HG03460 (cell line): ENCODE results near the gene SULT2A1.
"Not testable (repeated sequence)": the region's sequence is repeated elsewhere in the genome, so short reads cannot be mapped to it uniquely, and the experiment has no call there.

Experiments used
- ATAC-seq: cut with Tn5 transposase; IDR thresholded peaks from one replicate; pipeline ENCODE4 v1.9.1; 2021; ENCODE audit not compliant: unreplicated experiment

The SULT2A1 gene

DNA sequence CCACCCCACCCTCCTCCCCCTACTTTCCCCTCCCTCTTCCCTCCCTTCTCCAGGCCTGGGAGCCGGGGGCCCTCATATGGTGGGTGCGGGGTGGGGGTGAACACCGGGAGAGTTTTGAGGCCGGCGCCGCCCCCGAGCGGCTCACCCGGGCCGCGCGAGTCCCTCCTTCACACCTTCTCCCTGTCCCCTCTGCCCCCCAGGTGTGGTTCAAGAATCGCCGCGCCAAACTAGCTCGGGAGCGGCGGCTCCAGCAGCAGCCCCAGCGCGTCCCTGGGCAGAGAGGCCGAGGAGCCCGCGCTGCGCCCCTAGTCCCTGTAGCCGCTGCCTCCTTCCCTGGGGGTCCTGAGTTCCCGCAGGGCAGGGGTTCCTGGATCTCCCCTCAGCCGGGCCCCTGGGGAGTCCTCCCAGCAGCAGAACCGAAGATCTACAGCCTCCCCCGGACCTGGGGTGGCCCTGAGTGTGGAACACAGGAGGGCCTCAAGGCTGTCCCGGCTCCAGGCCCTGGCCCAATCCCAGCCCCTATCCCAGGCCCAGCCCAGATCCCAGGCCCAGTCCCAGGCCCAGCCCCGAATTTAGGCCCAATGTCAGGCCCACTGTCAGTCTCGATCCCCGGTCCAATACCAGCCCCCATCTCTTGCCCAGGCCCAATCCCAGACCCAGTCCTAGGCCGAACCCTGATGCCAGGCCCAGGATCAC is 25.4 kb downstream of the SULT2A1 start:
- ATAC-seq: no peak

DNA sequence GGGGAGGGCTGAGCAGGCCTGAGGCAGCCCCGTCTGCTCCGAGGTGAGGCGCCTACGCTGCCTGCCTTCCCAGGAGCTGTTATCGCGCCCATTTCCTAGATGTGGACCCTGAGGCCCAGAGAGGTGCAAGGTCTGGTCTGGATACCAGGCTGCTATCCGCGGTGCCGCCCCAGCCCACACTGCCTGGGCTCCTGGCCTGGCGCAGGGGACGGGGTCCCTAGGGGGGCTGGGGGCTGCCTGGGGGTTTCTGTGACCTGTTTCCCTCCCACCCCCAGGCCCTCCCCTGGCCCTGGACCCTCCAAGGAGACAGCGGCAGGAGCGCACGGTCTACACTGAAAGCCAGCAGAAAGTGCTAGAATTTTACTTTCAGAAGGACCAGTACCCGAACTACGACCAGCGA is 26.3 kb downstream of the SULT2A1 start:
- not testable (repeated sequence) for ATAC-seq

GRCh38 chr19:47858646-47859285 is 27.3 kb downstream of the SULT2A1 start, which contains the start of gene TPRX2:
TPRX2 (plus strand) TSS chr19:47859235; CDS start chr19:47859247, 12 bp downstream.
- ATAC-seq: not testable (repeated sequence)

- not testable (repeated sequence) for ATAC-seq
Observed at GRCh38 chr19:47858231-47858630, 27.9 kb downstream of the SULT2A1 start.

DNA sequence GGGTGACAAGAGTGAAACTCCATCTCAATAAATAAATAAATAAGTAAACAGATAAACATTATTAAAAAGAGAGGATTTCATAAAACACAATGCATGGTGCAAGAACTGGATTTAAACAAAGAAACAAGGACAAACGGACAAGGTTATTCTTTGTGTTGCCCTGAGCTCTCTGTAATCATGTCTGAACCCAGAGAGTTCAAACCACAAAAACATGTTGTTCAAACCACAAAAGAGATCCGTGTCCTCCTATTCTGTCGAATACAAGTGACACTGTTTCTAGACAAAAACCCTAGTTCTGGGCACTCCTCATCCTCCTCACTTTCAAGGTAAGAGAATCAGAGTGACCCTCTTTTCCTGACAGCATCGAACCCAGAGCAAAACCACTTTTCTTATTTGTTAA is 31.7 kb downstream of the SULT2A1 start:
- ATAC-seq: no peak

- no peak for ATAC-seq
Observed at GRCh38 chr19:47853003-47853402, 33.1 kb downstream of the SULT2A1 start.

- ATAC-seq: no peak
Observed at GRCh38 chr19:47848823-47849473, 37.2 kb downstream of the SULT2A1 start.

GRCh38 chr19:47848425-47848822 is 37.7 kb downstream of the SULT2A1 start:
- ATAC-seq: no peak

GRCh38 chr19:47842941-47843340 is 43.2 kb downstream of the SULT2A1 start:
- no peak for ATAC-seq

DNA sequence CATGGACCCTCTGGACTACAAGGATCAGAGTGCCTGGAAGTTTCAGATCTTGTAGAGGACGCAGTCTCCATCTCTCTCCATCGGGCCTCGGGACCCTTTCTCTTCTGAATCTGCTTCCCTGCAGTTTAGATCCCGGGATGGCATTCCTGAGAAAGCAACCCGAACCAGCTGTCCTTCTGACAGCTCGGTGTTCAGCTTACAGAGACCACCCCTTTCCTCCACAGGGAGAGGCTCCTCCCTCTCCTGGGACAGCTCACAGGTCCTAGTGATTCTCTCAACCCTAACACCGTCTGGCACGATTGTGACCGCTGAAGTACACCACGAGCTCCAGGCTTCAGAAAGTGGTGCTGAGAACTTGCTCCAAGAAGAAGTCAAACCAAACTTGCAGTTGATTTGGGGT is 46.2 kb downstream of the SULT2A1 start:
- no peak for ATAC-seq

DNA sequence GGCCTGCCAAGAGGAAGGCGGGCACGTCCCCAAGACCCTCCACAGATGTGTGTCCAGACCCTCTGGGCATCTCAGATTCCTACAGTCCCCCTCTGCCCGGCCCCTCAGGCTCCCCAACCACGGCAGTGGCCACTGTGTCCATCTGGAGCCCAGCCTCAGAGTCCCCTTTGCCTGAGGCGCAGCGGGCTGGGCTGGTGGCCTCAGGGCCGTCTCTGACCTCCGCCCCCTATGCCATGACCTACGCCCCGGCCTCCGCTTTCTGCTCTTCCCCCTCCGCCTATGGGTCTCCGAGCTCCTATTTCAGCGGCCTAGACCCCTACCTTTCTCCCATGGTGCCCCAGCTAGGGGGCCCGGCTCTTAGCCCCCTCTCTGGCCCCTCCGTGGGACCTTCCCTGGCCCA is 46.7 kb downstream of the SULT2A1 start:
- ATAC-seq: no peak

DNA sequence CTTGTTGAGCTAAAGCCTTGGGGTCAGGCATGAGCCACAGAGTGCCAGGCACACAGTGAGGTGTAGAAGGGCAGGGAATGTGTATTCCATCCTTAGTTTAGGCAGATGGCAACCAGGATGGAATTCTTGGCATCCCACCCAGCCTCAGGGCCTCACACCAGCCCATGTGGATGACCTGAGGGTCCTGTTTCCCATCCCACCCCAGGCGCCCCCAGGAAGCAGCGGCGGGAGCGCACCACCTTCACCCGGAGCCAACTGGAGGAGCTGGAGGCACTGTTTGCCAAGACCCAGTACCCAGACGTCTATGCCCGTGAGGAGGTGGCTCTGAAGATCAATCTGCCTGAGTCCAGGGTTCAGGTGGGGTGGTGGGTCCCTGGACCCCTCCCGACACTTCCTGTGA is 50.1 kb downstream of the SULT2A1 start:
- ATAC-seq: no peak

- no peak for ATAC-seq
Observed at GRCh38 chr19:47832723-47833122, 53.4 kb downstream of the SULT2A1 start.

DNA sequence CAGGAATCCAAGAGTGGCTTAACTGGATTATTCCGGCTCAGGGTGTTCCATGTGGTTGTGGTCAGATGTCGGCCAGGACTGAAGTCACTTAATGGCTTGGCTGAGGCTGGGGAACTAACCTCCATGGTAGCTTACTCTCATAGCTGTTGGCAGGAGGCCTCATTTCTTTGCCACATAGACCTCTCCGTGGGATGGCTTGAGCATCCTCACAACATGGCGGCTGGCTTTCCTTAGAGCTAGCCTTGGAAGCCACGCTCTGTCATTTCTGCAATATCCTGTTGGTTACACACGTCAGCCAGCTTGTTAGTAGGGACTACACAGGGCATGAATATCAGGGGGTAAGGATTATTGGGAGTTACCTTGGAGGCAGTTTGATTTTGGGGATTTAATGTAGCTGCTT is 59.3 kb downstream of the SULT2A1 start:
- no peak for ATAC-seq

GRCh38 chr19:47824396-47824795 is 61.7 kb downstream of the SULT2A1 start:
- no peak for ATAC-seq

DNA sequence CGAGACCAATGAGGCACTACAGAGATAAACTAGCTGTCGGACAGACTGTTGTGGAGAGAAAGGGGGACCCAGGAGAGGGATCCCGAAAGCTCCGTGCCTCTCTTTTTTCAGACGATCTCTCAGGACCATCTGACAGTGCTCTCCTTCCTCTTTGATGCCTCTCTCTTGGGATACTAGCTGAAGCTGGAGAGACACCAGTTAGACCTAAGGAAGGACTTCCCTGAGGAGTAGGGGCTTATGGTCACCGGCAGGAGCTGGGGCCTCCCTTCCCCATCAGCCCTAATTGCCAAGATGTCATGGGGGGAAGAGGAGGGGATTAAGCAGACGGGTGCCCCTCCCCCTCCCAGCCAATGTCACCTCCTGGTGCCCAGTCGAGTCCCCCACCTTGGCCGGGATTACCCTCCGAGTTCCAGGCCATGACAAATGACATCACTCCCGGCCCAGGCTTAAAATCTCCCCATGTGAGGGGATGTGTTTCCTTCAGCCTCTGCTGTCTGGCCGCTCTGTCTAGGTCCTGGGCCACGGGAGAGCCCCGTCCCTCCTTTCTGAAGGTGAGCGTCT is 64.6 kb downstream of the SULT2A1 start, which contains the start of gene CRX:
CRX (plus strand) TSS at position 478 of the 561 bp plus-strand sequence. CDS start 12,507 bp downstream, outside the sequence.
- ATAC-seq: no peak
